Globus pallidus (tissue), 1 donor: ENCODE measurements around the gene ELFN2.
"Not testable (repeated sequence)": the region's sequence is repeated elsewhere in the genome, so short reads cannot be mapped to it uniquely, and the experiment has no call there.

ENCODE experiments used
- DNase-seq: peaks from one replicate; pipeline ENCODE4 v3.0.0-alpha.2; 2015; ENCODE audit warnings: low spot score

The ELFN2 gene

GRCh38 chr22:37335806-37336199, 91.5 kb downstream of the ELFN2 start:
- DNase-seq, result no peak

GRCh38 chr22:37334859-37335805, 92.1 kb downstream of the ELFN2 start:
- DNase-seq, result no peak

- no peak for DNase-seq
Observed at GRCh38 chr22:37334461-37334858, 92.8 kb downstream of the ELFN2 start.

GRCh38 chr22:37333724-37334460, 93.4 kb downstream of the ELFN2 start:
- no peak for DNase-seq

GRCh38 chr22:37331856-37332536, 95.3 kb downstream of the ELFN2 start:
- no peak for DNase-seq

GRCh38 chr22:37331034-37331428, 96.2 kb downstream of the ELFN2 start:
- no peak for DNase-seq

GRCh38 chr22:37330200-37331033, 96.9 kb downstream of the ELFN2 start:
- DNase-seq, result no peak

- no peak for DNase-seq
Observed at GRCh38 chr22:37329238-37330140, 97.8 kb downstream of the ELFN2 start.

GRCh38 chr22:37328538-37329237, 98.6 kb downstream of the ELFN2 start:
- DNase-seq, result not testable (repeated sequence)

GRCh38 chr22:37328017-37328416, 99.3 kb downstream of the ELFN2 start:
- DNase-seq, result no peak

GRCh38 chr22:37326726-37327125, 100.6 kb downstream of the ELFN2 start:
- no peak for DNase-seq

GRCh38 chr22:37325039-37325395, 102.3 kb downstream of the ELFN2 start:
- no peak for DNase-seq

GRCh38 chr22:37324340-37325038, 102.8 kb downstream of the ELFN2 start:
- no peak for DNase-seq

GRCh38 chr22:37320726-37321677, 106.3 kb downstream of the ELFN2 start:
- DNase-seq, result no peak

- no peak for DNase-seq
Observed at GRCh38 chr22:37319469-37319868, 107.8 kb downstream of the ELFN2 start.

GRCh38 chr22:37318364-37319109, 108.7 kb downstream of the ELFN2 start:
- no peak for DNase-seq
